Peyer's patch (tissue), 4 donors: ENCODE results near the gene PAK6. TPM values are rescaled to one million over a fixed set of nuclear protein-coding genes. Genes with fewer than 3 reads are reported as not detected.

Source experiments
- DNase-seq, 3 donors: peaks; one replicate each; pipeline ENCODE4 v3.0.0-alpha.2; 2017 to 2019
- H3K27ac ChIP-seq, 4 donors: fragments of 200-600 bp; sonication (generic); one replicate each; pipeline ENCODE4 v1.5.1; 2016 to 2019
- H3K27me3 ChIP-seq, 2 donors: fragments of 200-600 bp; sonication (generic); one replicate each; pipeline ENCODE4 v1.5.1; 2019
- H3K36me3 ChIP-seq, 3 donors: fragments of 200-600 bp; sonication (generic); one replicate each; pipeline ENCODE4 v1.5.1; 2016 to 2019
- H3K4me1 ChIP-seq, 4 donors: fragments of 200-600 bp; sonication (generic); one replicate each; pipeline ENCODE4 v1.5.1; 2016 to 2019
- H3K4me3 ChIP-seq, 4 donors: fragments of 200-600 bp; sonication (generic); 1 replicate in 3 of 4; 2 replicates in 1 of 4; pipeline ENCODE4 v1.5.1; 2016 to 2019; ENCODE audit warnings: mild to moderate bottlenecking in 1 of 4
- H3K9me3 ChIP-seq, 4 donors: fragments of 200-600 bp; sonication (generic); one replicate each; pipeline ENCODE4 v1.5.1; 2016 to 2019; ENCODE audit warnings: mild to moderate bottlenecking in 1 of 4
- CTCF ChIP-seq, 6 experiments: fragments of 450-650 bp in 4 of 6; fragments of 200-600 bp in 2 of 6; sonication (generic) in 1 of 6; IDR thresholded peaks; one replicate each; pipeline ENCODE4 v1.5.1; 2017 to 2019; ENCODE audit warnings: antibody characterized with exemption in 6 of 6, mild to moderate bottlenecking in 3 of 6, moderate library complexity in 1 of 6
- POLR2A ChIP-seq, 2 donors: fragments of 450-650 bp; IDR thresholded peaks; one replicate each; pipeline ENCODE4 v1.5.1; 2017; ENCODE audit warnings: antibody characterized with exemption in 2 of 2, mild to moderate bottlenecking in 2 of 2, moderate library complexity in 2 of 2
- total RNA-seq, 4 donors: library from RNA; depleted of rRNA; stranded (reverse); fragments of >200 nt; gene quantifications; one replicate each; pipeline ENCODE4 v1.1.0, GENCODE V29; 2016

The PAK6 gene
- total RNA-seq, 4 donors from 2014 or later, result 3.3 to 4.7 TPM; not detected in 2

GRCh38 chr15:40303576-40303975, 64.7 kb downstream of the PAK6 start:
- peaks cover 0 to 3% (median 0%) of the 10 kb centered on the region in 4 donors for H3K9me3 ChIP-seq
- H3K4me3 ChIP-seq, result no peak overlapping the region
- no peaks in the 10 kb centered on the region for H3K36me3 ChIP-seq
- TF ChIP-seq POLR2A (IDR thresholded peaks at IDR 0.05) (no peak), CTCF (IDR thresholded peaks at IDR 0.05) (no peak)
- H3K27me3 ChIP-seq, result no peaks in the 10 kb centered on the region
- peaks cover 0 to 6% (median 2%) of the 10 kb centered on the region in 4 donors for H3K4me1 ChIP-seq
- H3K27ac ChIP-seq, result no peak overlapping the region
- no peak for DNase-seq

GRCh38 chr15:40305281-40305680, 66.4 kb downstream of the PAK6 start:
- TF ChIP-seq CTCF (IDR thresholded peaks at IDR 0.05) (no peak), POLR2A (IDR thresholded peaks at IDR 0.05) (no peak)
- no peaks in the 10 kb centered on the region for H3K27me3 ChIP-seq
- H3K4me1 ChIP-seq, result peaks cover 0 to 12% (median 7%) of the 10 kb centered on the region in 4 donors
- H3K9me3 ChIP-seq, result no peaks in the 10 kb centered on the region
- no peaks in the 10 kb centered on the region for H3K36me3 ChIP-seq
- H3K27ac ChIP-seq, result no peak overlapping the region
- no peak overlapping the region for H3K4me3 ChIP-seq
- no peak for DNase-seq

GRCh38 chr15:40306371-40306770, 67.5 kb downstream of the PAK6 start:
- Histone ChIP-seq H3K4me3 (peak overlapping the region; percentile 36 to 58 (median 50)), H3K36me3 (no peaks in the 10 kb centered on the region), H3K27me3 (no peaks in the 10 kb centered on the region), H3K9me3 (no peaks in the 10 kb centered on the region), H3K27ac (peak overlapping the region in 3 of 4 donors; percentile 83 to 92 (median 86)), H3K4me1 (peaks cover 0 to 12% (median 7%) of the 10 kb centered on the region in 4 donors)
- TF ChIP-seq CTCF (IDR thresholded peaks at IDR 0.05) (no peak), POLR2A (IDR thresholded peaks at IDR 0.05) (no peak)
- no peak for DNase-seq

GRCh38 chr15:40306908-40307307, 68.0 kb downstream of the PAK6 start:
- TF ChIP-seq POLR2A (IDR thresholded peaks at IDR 0.05) (no peak), CTCF (IDR thresholded peaks at IDR 0.05) (no peak)

GRCh38 chr15:40307421-40308211, 68.8 kb downstream of the PAK6 start, which contains the start of gene PLCB2:
PLCB2 (minus strand) TSS chr15:40307935; CDS start chr15:40307672, 263 bp downstream.
- H3K27ac ChIP-seq, result peak within 1 kb of the TSS; percentile 83 to 92 (median 86)
- DNase-seq, result peak; percentile 65 to 82 (median 74)
- no peaks in the 10 kb centered on the region for H3K27me3 ChIP-seq
- peak within 1 kb of the TSS; percentile 36 to 58 (median 50) for H3K4me3 ChIP-seq
- no peaks in the 10 kb centered on the region for H3K9me3 ChIP-seq
- peaks cover 0 to 12% (median 7%) of the 10 kb centered on the region in 4 donors for H3K4me1 ChIP-seq
- TF ChIP-seq POLR2A (IDR thresholded peaks at IDR 0.05), result no peak
- TF ChIP-seq CTCF (IDR thresholded peaks at IDR 0.05), result peak in 4 of 6 experiments; percentile 16 to 42 (median 18)
- no peaks in the 10 kb centered on the region for H3K36me3 ChIP-seq

More at GRCh38 chr15:40306908-40307307, 68.0 kb downstream of the PAK6 start:
- H3K4me1 ChIP-seq, result peaks cover 0 to 12% (median 7%) of the 10 kb centered on the region in 4 donors
- H3K27me3 ChIP-seq, result no peaks in the 10 kb centered on the region
- DNase-seq, result peak in 1 of 3 donors; percentile 35
- no peaks in the 10 kb centered on the region for H3K9me3 ChIP-seq
- H3K4me3 ChIP-seq, result peak overlapping the region; percentile 36 to 58 (median 50)
- no peaks in the 10 kb centered on the region for H3K36me3 ChIP-seq
- peak overlapping the region; percentile 83 to 92 (median 86) for H3K27ac ChIP-seq
